Upper lobe of left lung (tissue), 6 donors: ENCODE data around the gene GK. TPM values are rescaled to one million over a fixed set of nuclear protein-coding genes. Genes with fewer than 3 reads are reported as not detected.
A peak's percentile ranks its signal among the peaks of the same experiment; 100 is the strongest.
"Not testable (repeated sequence)": the region's sequence is repeated elsewhere in the genome, so short reads cannot be mapped to it uniquely, and the experiment has no call there.

Experiments
- ATAC-seq, 2 donors: fragments of 200-7000 bp; cut with Tn5 transposase; one replicate each; pipeline ENCODE4 v1.9.1; 2022; ENCODE audit warnings: mild to moderate bottlenecking in 2 of 2, moderate library complexity in 2 of 2; ENCODE audit not compliant: low FRiP score in 2 of 2
- DNase-seq, 2 donors: peaks; one replicate each; pipeline ENCODE4 v3.0.0-alpha.2; 2019 to 2020
- H3K27ac ChIP-seq, 4 donors: fragments of 200-600 bp; sonication (generic); one replicate each; pipeline ENCODE4 v1.5.1; 2016 to 2019
- H3K27me3 ChIP-seq, 4 donors: fragments of 200-600 bp; sonication (generic); one replicate each; pipeline ENCODE4 v1.5.1; 2017 to 2019
- H3K36me3 ChIP-seq, 4 donors: fragments of 200-600 bp; sonication (generic); one replicate each; pipeline ENCODE4 v1.5.1; 2016 to 2019
- H3K4me1 ChIP-seq, 4 donors: fragments of 200-600 bp; sonication (generic); one replicate each; pipeline ENCODE4 v1.5.1; 2018 to 2019
- H3K4me3 ChIP-seq, 4 donors: fragments of 200-600 bp; sonication (generic); one replicate each; pipeline ENCODE4 v1.5.1; 2017 to 2019; ENCODE audit warnings: mild to moderate bottlenecking in 2 of 4, moderate library complexity in 1 of 4
- H3K9me3 ChIP-seq, 4 donors: fragments of 200-600 bp; sonication (generic); one replicate each; pipeline ENCODE4 v1.5.1; 2018 to 2019
- EP300 ChIP-seq, 4 donors: sonication (generic); formaldehyde crosslinking; IDR thresholded peaks; one replicate each; pipeline ENCODE4 v1.5.1; 2017; ENCODE audit warnings: antibody characterized with exemption in 4 of 4, control low read depth in 2 of 4
- POLR2A ChIP-seq, 4 donors: fragments of 450-650 bp; IDR thresholded peaks; one replicate each; pipeline ENCODE4 v1.5.1; 2016 to 2017; ENCODE audit warnings: antibody characterized with exemption in 4 of 4, mild to moderate bottlenecking in 2 of 4
- POLR2AphosphoS5 ChIP-seq, 2 donors: sonication (generic); formaldehyde crosslinking; IDR thresholded peaks; one replicate each; pipeline ENCODE4 v1.5.1; 2017; ENCODE audit warnings: antibody characterized with exemption in 2 of 2
- WGBS, 2 donors: methylation state at CpG; one replicate each; pipeline ENCODE4 v1.1.5; 2017 to 2018; 5-methylcytosine and 5-hydroxymethylcytosine counted together
- total RNA-seq, 6 donors: library from RNA; depleted of rRNA in 4 of 6; stranded (reverse); fragments of >200 nt in 4 of 6; gene quantifications; one replicate each; pipeline versions ENCODE4 v1.1.0 to v1.2.1, GENCODE V29; 2016 to 2021
- TF ChIP-seq, protein P1 (sequence below), 6 experiments: fragments of 450-650 bp in 4 of 6; fragments of 200-600 bp in 2 of 6; sonication (generic) in 2 of 6; IDR thresholded peaks; one replicate each; pipeline ENCODE4 v1.5.1; 2016 to 2019; ENCODE audit warnings: antibody characterized with exemption in 6 of 6
- donor health status: DM: no; HTN: no; CAD: no; lungs with moderate emphysema.
- donor health status: DM: no; HTN: yes; CAD: no; lungs with severe emphysema.

GK gene
- total RNA-seq, 6 donors from 2014 or later = 19.6 to 63.9 (median 32.2) TPM

DNA sequence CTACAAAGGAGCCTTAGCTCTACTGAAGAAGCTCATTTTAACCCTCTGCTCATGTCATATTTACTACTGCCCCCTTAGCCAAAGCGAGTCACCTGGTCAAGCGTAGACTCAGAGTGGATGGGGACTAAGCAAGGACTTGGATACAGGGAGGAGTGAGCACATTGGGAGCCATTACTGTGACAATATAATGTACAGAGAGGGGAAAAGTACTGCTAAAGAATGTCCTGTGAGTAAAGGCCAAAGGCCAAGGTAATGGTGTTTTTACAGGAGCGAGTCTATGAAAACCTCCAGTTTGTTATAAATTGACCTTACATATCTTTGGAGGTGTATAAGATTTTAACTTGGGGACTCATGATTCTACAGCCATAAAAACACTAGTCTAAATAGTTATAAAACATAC, 10.6 kb upstream of the GK start:
- Histone ChIP-seq H3K36me3 (no peaks in the 10 kb centered on the region), H3K4me3 (no peak overlapping the region), H3K4me1 (no peaks in the 10 kb centered on the region), H3K9me3 (peaks cover 0 to 8% (median 0%) of the 10 kb centered on the region in 4 donors), H3K27ac (peak overlapping the region; percentile 49 to 77 (median 58)), H3K27me3 (no peaks in the 10 kb centered on the region)
- ATAC-seq (no peak), DNase-seq (no peak)
- TF ChIP-seq POLR2A (IDR thresholded peaks at IDR 0.05) (no peak), EP300 (IDR thresholded peaks at IDR 0.05) (no peak), POLR2AphosphoS5 (IDR thresholded peaks at IDR 0.05) (no peak)
- TF ChIP-seq, protein P1, sequence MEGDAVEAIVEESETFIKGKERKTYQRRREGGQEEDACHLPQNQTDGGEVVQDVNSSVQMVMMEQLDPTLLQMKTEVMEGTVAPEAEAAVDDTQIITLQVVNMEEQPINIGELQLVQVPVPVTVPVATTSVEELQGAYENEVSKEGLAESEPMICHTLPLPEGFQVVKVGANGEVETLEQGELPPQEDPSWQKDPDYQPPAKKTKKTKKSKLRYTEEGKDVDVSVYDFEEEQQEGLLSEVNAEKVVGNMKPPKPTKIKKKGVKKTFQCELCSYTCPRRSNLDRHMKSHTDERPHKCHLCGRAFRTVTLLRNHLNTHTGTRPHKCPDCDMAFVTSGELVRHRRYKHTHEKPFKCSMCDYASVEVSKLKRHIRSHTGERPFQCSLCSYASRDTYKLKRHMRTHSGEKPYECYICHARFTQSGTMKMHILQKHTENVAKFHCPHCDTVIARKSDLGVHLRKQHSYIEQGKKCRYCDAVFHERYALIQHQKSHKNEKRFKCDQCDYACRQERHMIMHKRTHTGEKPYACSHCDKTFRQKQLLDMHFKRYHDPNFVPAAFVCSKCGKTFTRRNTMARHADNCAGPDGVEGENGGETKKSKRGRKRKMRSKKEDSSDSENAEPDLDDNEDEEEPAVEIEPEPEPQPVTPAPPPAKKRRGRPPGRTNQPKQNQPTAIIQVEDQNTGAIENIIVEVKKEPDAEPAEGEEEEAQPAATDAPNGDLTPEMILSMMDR (IDR thresholded peaks at IDR 0.05) = no peak
- 91 to 94% methylated on average over 2 to 3 of the region's 3 CpGs for WGBS, 2 donors

GRCh38 chrX:30643313-30643821, 9.9 kb upstream of the GK start:
- DNase-seq (no peak), ATAC-seq (peak in 1 of 2 donors; percentile 75)
- H3K27ac ChIP-seq = peak overlapping the region; percentile 57 to 77 (median 62)
- TF ChIP-seq POLR2AphosphoS5 (IDR thresholded peaks at IDR 0.05) = peak in 1 of 2 donors; percentile 90
- TF ChIP-seq EP300 (IDR thresholded peaks at IDR 0.05) = peak; percentile 69 to 91 (median 86)
- no peak for TF ChIP-seq POLR2A (IDR thresholded peaks at IDR 0.05)
- H3K36me3 ChIP-seq = no peaks in the 10 kb centered on the region
- peaks cover 0 to 8% (median 0%) of the 10 kb centered on the region in 4 donors for H3K9me3 ChIP-seq
- WGBS, 2 donors = 19 to 36% methylated on average over 2 of the region's 2 CpGs
- H3K27me3 ChIP-seq = no peaks in the 10 kb centered on the region
- H3K4me1 ChIP-seq = no peaks in the 10 kb centered on the region
- no peak overlapping the region for H3K4me3 ChIP-seq

GRCh38 chrX:30649859-30650258, 3.4 kb upstream of the GK start:
- ATAC-seq (no peak), DNase-seq (no peak)
- H3K4me3 ChIP-seq = no peak overlapping the region
- H3K27ac ChIP-seq = no peak overlapping the region
- no peaks in the 10 kb centered on the region for H3K27me3 ChIP-seq
- TF ChIP-seq POLR2AphosphoS5 (IDR thresholded peaks at IDR 0.05) (peak in 1 of 2 donors; percentile 30), POLR2A (IDR thresholded peaks at IDR 0.05) (no peak)
- H3K4me1 ChIP-seq = no peaks in the 10 kb centered on the region
- WGBS, 2 donors = 49 to 54% methylated on average over 2 of the region's 2 CpGs
- no peaks in the 10 kb centered on the region for H3K9me3 ChIP-seq
- H3K36me3 ChIP-seq = no peaks in the 10 kb centered on the region

- no peaks in the 10 kb centered on the region for H3K27me3 ChIP-seq
- peak overlapping the region; percentile 26 to 69 (median 62) for H3K4me3 ChIP-seq
- 0 to 47% methylated on average over 17 to 44 of the region's 65 CpGs for WGBS, 2 donors
- H3K4me1 ChIP-seq = no peaks in the 10 kb centered on the region
- DNase-seq = peak; percentile 96 to 99
- ATAC-seq = peak; percentile 97 to 98
- no peaks in the 10 kb centered on the region for H3K36me3 ChIP-seq
- no peaks in the 10 kb centered on the region for H3K9me3 ChIP-seq
- H3K27ac ChIP-seq = peak overlapping the region; percentile 68 to 92 (median 86)
- TF ChIP-seq POLR2A (IDR thresholded peaks at IDR 0.05) = peak in 3 of 4 donors; percentile 19 to 85 (median 45)
- TF ChIP-seq EP300 (IDR thresholded peaks at IDR 0.05) = no peak
- peak in 1 of 2 donors; percentile 11 for TF ChIP-seq POLR2AphosphoS5 (IDR thresholded peaks at IDR 0.05)
- TF ChIP-seq, protein P1 (IDR thresholded peaks at IDR 0.05) = peak in 1 of 6 experiments; percentile 16
Observed at GRCh38 chrX:30652527-30653414, 452 bp upstream of the GK start.

- H3K27me3 ChIP-seq, H3K9me3 ChIP-seq, H3K36me3 ChIP-seq, DNase-seq, ATAC-seq, H3K4me1 ChIP-seq: not testable (repeated sequence)
- Histone ChIP-seq H3K27ac (peak overlapping the region in 3 of 4 donors; percentile 86 to 92 (median 87)), H3K4me3 (peak overlapping the region in 3 of 4 donors; percentile 59 to 69 (median 64))
- 71 to 92% methylated on average over 13 of the region's 13 CpGs for WGBS, 2 donors
Observed at GRCh38 chrX:30654386-30654785, 1.2 kb downstream of the GK start.

GRCh38 chrX:30654989-30655607, 1.9 kb downstream of the GK start:
- 49 to 50% methylated on average over 2 of the region's 2 CpGs for WGBS, 2 donors
- ATAC-seq (no peak), DNase-seq (no peak)
- TF ChIP-seq POLR2A (IDR thresholded peaks at IDR 0.05) = no peak
- no peak for TF ChIP-seq POLR2AphosphoS5 (IDR thresholded peaks at IDR 0.05)
- TF ChIP-seq, protein P1 (IDR thresholded peaks at IDR 0.05) = no peak
- TF ChIP-seq EP300 (IDR thresholded peaks at IDR 0.05) = no peak
- no peaks in the 10 kb centered on the region for H3K9me3 ChIP-seq
- H3K27ac ChIP-seq = no peak overlapping the region
- no peaks in the 10 kb centered on the region for H3K4me1 ChIP-seq
- H3K4me3 ChIP-seq = peak overlapping the region in 1 of 4 donors; percentile 69
- H3K27me3 ChIP-seq = no peaks in the 10 kb centered on the region
- H3K36me3 ChIP-seq = no peaks in the 10 kb centered on the region
